Endothelial cell of umbilical vein (primary cell): ENCODE results near the gene RPS27. TPM values are rescaled to one million over a fixed set of nuclear protein-coding genes. Genes with fewer than 3 reads are reported as not detected.

Source experiments
- microRNA-seq: library from miRNA; unstranded; fragments of <30 nt; microRNA quantifications from one replicate; pipeline ENCODE4 v1.2.0, GENCODE V29; 2021; ENCODE audit warnings: borderline number of aligned reads, borderline replicate concordance
- polyA plus RNA-seq, 4 experiments: library from polyadenylated mRNA; depleted of rRNA in 3 of 4; stranded (reverse) in 3 of 4; unstranded in 1 of 4; fragments of >200 nt; gene quantifications; 2 replicates each; pipeline versions ENCODE4 v1.2.1 to v1.2.3, GENCODE V29; 2011 to 2012; ENCODE audit warnings: missing spikeins in 1 of 4
- small RNA-seq: library from RNA; depleted of rRNA; stranded (forward); fragments of <200 nt; gene quantifications from one replicate; pipeline ENCODE3, GENCODE V24; 2012; ENCODE audit warnings: low replicate concordance, low read depth; ENCODE audit not compliant: insufficient read depth, insufficient read length
- total RNA-seq: library from RNA; stranded (reverse); gene quantifications from 2 replicates; pipeline ENCODE4 v1.2.3, GENCODE V29; 2021

RPS27 gene
- total and polyA plus RNA-seq, 2 donors (not counting 3 experiments of a cell fraction or from before 2014, with no cell fraction given), result 1,120 to 1,521 TPM

Small RNAs within 50 kb of the gene (microRNA-seq; reads per million reads assigned to microRNA genes)
- gene MIR6737, result not detected

Small RNAs within 50 kb of the gene (small RNA-seq; reads per million reads assigned to genes)
- not detected for gene MIR6737
- not detected for gene RNU6-179P

Other genes starting within 250 kb of the RPS27 start
- 26.5 and 26.6 TPM in 2 replicates for gene SLC27A3, start 215.4 kb upstream of the RPS27 start, total RNA-seq
- gene SLC27A3, start 215.4 kb upstream of the RPS27 start, polyA plus RNA-seq, result 34.3 and 40.1 TPM in 2 replicates
- gene GATAD2B, start 67.8 kb upstream of the RPS27 start, total RNA-seq, result 46.3 and 49.2 TPM in 2 replicates
- 6.4 and 8.5 TPM in 2 replicates for gene GATAD2B, start 67.8 kb upstream of the RPS27 start, polyA plus RNA-seq
- gene DENND4B, start 44.0 kb upstream of the RPS27 start, total RNA-seq, result 54.3 and 57.8 TPM in 2 replicates
- gene DENND4B, start 44.0 kb upstream of the RPS27 start, polyA plus RNA-seq, result 35.6 and 45.6 TPM in 2 replicates
- 39.0 and 42.2 TPM in 2 replicates for gene CRTC2, start 32.1 kb upstream of the RPS27 start, total RNA-seq
- 40.2 and 47.5 TPM in 2 replicates for gene CRTC2, start 32.1 kb upstream of the RPS27 start, polyA plus RNA-seq
- gene SLC39A1, start 27.2 kb upstream of the RPS27 start, total RNA-seq, result 75.8 and 77.1 TPM in 2 replicates
- gene SLC39A1, start 27.2 kb upstream of the RPS27 start, polyA plus RNA-seq, result 98.0 and 111 TPM in 2 replicates
- 8.1 and 9.9 TPM in 2 replicates for gene CREB3L4, start 22.9 kb upstream of the RPS27 start, total RNA-seq
- gene CREB3L4, start 22.9 kb upstream of the RPS27 start, polyA plus RNA-seq, result 11.7 and 12.1 TPM in 2 replicates
- gene JTB, start 13.1 kb upstream of the RPS27 start, total RNA-seq, result 89.0 and 90.2 TPM in 2 replicates
- gene JTB, start 13.1 kb upstream of the RPS27 start, polyA plus RNA-seq, result 144 and 149 TPM in 2 replicates
- 124 and 135 TPM in 2 replicates for gene RAB13, start 4.4 kb upstream of the RPS27 start, total RNA-seq
- 54.6 and 76.0 TPM in 2 replicates for gene RAB13, start 4.4 kb upstream of the RPS27 start, polyA plus RNA-seq
- 0.07 TPM in 1 of 2 replicates, not detected in the other for gene NUP210L, start 164.3 kb downstream of the RPS27 start, total RNA-seq
- gene NUP210L, start 164.3 kb downstream of the RPS27 start, polyA plus RNA-seq, result 0.01 TPM in 1 of 2 replicates, not detected in the other
- 924 and 927 TPM in 2 replicates for gene TPM3, start 201.3 kb downstream of the RPS27 start, total RNA-seq
- 318 and 395 TPM in 2 replicates for gene TPM3, start 201.3 kb downstream of the RPS27 start, polyA plus RNA-seq
- gene CFAP141, start 215.6 kb downstream of the RPS27 start, total RNA-seq, result not detected in 2 replicates
- not detected in 2 replicates for gene CFAP141, start 215.6 kb downstream of the RPS27 start, polyA plus RNA-seq
- gene UBAP2L, start 230.2 kb downstream of the RPS27 start, total RNA-seq, result 229 and 235 TPM in 2 replicates
- 280 and 323 TPM in 2 replicates for gene UBAP2L, start 230.2 kb downstream of the RPS27 start, polyA plus RNA-seq